IPS-NIHi7 (cell line): ENCODE data around the gene NGDN.

ENCODE experiments used
- DNase-seq: peaks from one replicate; pipeline ENCODE4 v3.0.0; 2012; ENCODE audit warnings: mixed read lengths; ENCODE audit errors: extremely low spot score

Gene NGDN

GRCh38 chr14:23521785-23522640 lies 52.5 kb downstream of the NGDN start:
- DNase-seq: no peak

GRCh38 chr14:23522643-23523198 lies 53.2 kb downstream of the NGDN start:
- no peak for DNase-seq

GRCh38 chr14:23523229-23524016 lies 53.9 kb downstream of the NGDN start:
- DNase-seq: no peak

- no peak for DNase-seq
Observed at GRCh38 chr14:23524954-23525353, 55.5 kb downstream of the NGDN start.

GRCh38 chr14:23525611-23526010 lies 56.1 kb downstream of the NGDN start:
- no peak for DNase-seq
